ENCODE data around the gene RASGRF1. TPM values are rescaled to one million over a fixed set of nuclear protein-coding genes. Genes with fewer than 3 reads are reported as not detected.
"Not testable (repeated sequence)": the region's sequence is repeated elsewhere in the genome, so short reads cannot be mapped to it uniquely, and the experiment has no call there.

The RASGRF1 gene
- total RNA-seq = not detected
- long read RNA-seq = 0 reads

GRCh38 chr15:79090487-79091203 is at the start of gene RASGRF1:
Gene RASGRF1, minus strand, starts transcription at chr15:79090780. Its CDS starts 282 bp downstream, at chr15:79090498.
- DNase-seq (no peak), ATAC-seq (no peak)
- intact Hi-C loops (cut with micrococcal nuclease) = no loop called here

- no peak for ATAC-seq
- intact Hi-C loops (cut with micrococcal nuclease) = no loop called here
- DNase-seq = no peak
Observed at GRCh38 chr15:79136434-79137046, 46.0 kb upstream of the RASGRF1 start.

- ATAC-seq (no peak), DNase-seq (no peak)
- intact Hi-C loops (cut with micrococcal nuclease) = no loop called here
Observed at GRCh38 chr15:79133309-79133708, 42.7 kb upstream of the RASGRF1 start.

- ATAC-seq (no peak), DNase-seq (no peak)
- intact Hi-C loops (cut with micrococcal nuclease) = no loop called here
Observed at GRCh38 chr15:79132770-79133169, 42.2 kb upstream of the RASGRF1 start.

GRCh38 chr15:79132361-79132760 is 41.8 kb upstream of the RASGRF1 start:
- ATAC-seq (no peak), DNase-seq (no peak)
- intact Hi-C loops (cut with micrococcal nuclease) = no loop called here

- DNase-seq = no peak
- no peak for ATAC-seq
- intact Hi-C loops (cut with micrococcal nuclease) = no loop called here
Observed at GRCh38 chr15:79130535-79131130, 40.1 kb upstream of the RASGRF1 start.

GRCh38 chr15:79129235-79129634 is 38.7 kb upstream of the RASGRF1 start:
- ATAC-seq (no peak), DNase-seq (no peak)
- intact Hi-C loops (cut with micrococcal nuclease) = no loop called here

GRCh38 chr15:79128556-79128955 is 38.0 kb upstream of the RASGRF1 start:
- intact Hi-C loops (cut with micrococcal nuclease) = no loop called here
- ATAC-seq (no peak), DNase-seq (no peak)

- intact Hi-C loops (cut with micrococcal nuclease) = no loop called here
- no peak for ATAC-seq
Observed at GRCh38 chr15:79124388-79124787, 33.8 kb upstream of the RASGRF1 start.

GRCh38 chr15:79122991-79123390 is 32.4 kb upstream of the RASGRF1 start:
- DNase-seq (no peak), ATAC-seq (no peak)
- intact Hi-C loops (cut with micrococcal nuclease) = no loop called here

More at GRCh38 chr15:79124388-79124787, 33.8 kb upstream of the RASGRF1 start:
- DNase-seq = no peak

- intact Hi-C loops (cut with micrococcal nuclease) = no loop called here
- DNase-seq = no peak
- no peak for ATAC-seq
Observed at GRCh38 chr15:79122391-79122790, 31.8 kb upstream of the RASGRF1 start.

GRCh38 chr15:79121571-79121970 is 31.0 kb upstream of the RASGRF1 start:
- DNase-seq (no peak), ATAC-seq (no peak)
- intact Hi-C loops (cut with micrococcal nuclease) = no loop called here

- no peak for ATAC-seq
- DNase-seq = no peak
- intact Hi-C loops (cut with micrococcal nuclease) = no loop called here
Observed at GRCh38 chr15:79117442-79118204, 27.0 kb upstream of the RASGRF1 start.

GRCh38 chr15:79116771-79117170 is 26.2 kb upstream of the RASGRF1 start:
- ATAC-seq = no peak
- DNase-seq = no peak
- intact Hi-C loops (cut with micrococcal nuclease) = no loop called here

GRCh38 chr15:79115986-79116665 is 25.5 kb upstream of the RASGRF1 start:
- intact Hi-C loops (cut with micrococcal nuclease) = no loop called here
- ATAC-seq = no peak
- no peak for DNase-seq

GRCh38 chr15:79113831-79114230 is 23.3 kb upstream of the RASGRF1 start:
- DNase-seq (no peak), ATAC-seq (no peak)
- intact Hi-C loops (cut with micrococcal nuclease) = no loop called here

- ATAC-seq; intact Hi-C loops (cut with micrococcal nuclease); DNase-seq: not testable (repeated sequence)
Observed at GRCh38 chr15:79111404-79111803, 20.8 kb upstream of the RASGRF1 start.

GRCh38 chr15:79105141-79105540 is 14.6 kb upstream of the RASGRF1 start:
- ATAC-seq = no peak
- DNase-seq = no peak
- intact Hi-C loops (cut with micrococcal nuclease) = no loop called here

GRCh38 chr15:79102595-79102994 is 12.0 kb upstream of the RASGRF1 start:
- ATAC-seq (no peak), DNase-seq (no peak)
- intact Hi-C loops (cut with micrococcal nuclease) = no loop called here

Data from left ventricle myocardium superior (tissue), 1 donor.